CD4-positive, alpha-beta T cell (primary cell): Measurements from ENCODE around the gene FAM163B. TPM values are rescaled to one million over a fixed set of nuclear protein-coding genes. Genes with fewer than 3 reads are reported as not detected.

Source experiments
- ATAC-seq: fragments of 200-7000 bp; cut with Tn5 transposase; one replicate; pipeline ENCODE4 v1.10.0; 2022; ENCODE audit warnings: mild to moderate bottlenecking; ENCODE audit not compliant: poor library complexity
- CTCF ChIA-PET: fragments of 350-600 bp; sonication (Branson Sonifier 250); formaldehyde crosslinking; loops from one replicate; lab custom pipeline; 2021; ENCODE audit warnings: antibody characterized with exemption, inconsistent platforms; lab: Charles Lee
- POLR2A ChIA-PET: fragments of 350-600 bp; sonication (Branson Sonifier 250); formaldehyde crosslinking; loops from one replicate; lab custom pipeline; 2021; ENCODE audit warnings: antibody characterized with exemption, inconsistent platforms; lab: Charles Lee
- DNase-seq, 14 experiments: peaks; one replicate each; pipeline ENCODE4 v3.0.0-alpha.2; 2013 to 2020; ENCODE audit warnings: mixed read lengths in 2 of 14
- H3K27ac ChIP-seq, 2 donors: one replicate each; pipeline versions ENCODE4 v1.5.1 to v1.7.0; 2013; ENCODE audit warnings: low read length in 2 of 2, low read depth in 1 of 2, mild to moderate bottlenecking in 1 of 2
- H3K27me3 ChIP-seq, 2 experiments: 1 replicate in 1 of 2; 2 replicates in 1 of 2; pipeline versions ENCODE4 v1.6.1 to v1.7.0; 2013; ENCODE audit warnings: low read length in 2 of 2, control low read depth in 1 of 2, mild to moderate bottlenecking in 1 of 2, moderate library complexity in 1 of 2; ENCODE audit not compliant: insufficient read depth in 2 of 2, control insufficient read depth in 1 of 2
- H3K36me3 ChIP-seq: one replicate; pipeline ENCODE4 v1.6.1; 2013; ENCODE audit warnings: low read length, control low read depth; ENCODE audit not compliant: insufficient read depth
- H3K4me1 ChIP-seq: one replicate; pipeline ENCODE4 v1.6.1; 2013; ENCODE audit warnings: low read length, control low read depth; ENCODE audit not compliant: insufficient read depth
- H3K4me3 ChIP-seq: one replicate; pipeline ENCODE4 v1.5.1; 2013; ENCODE audit warnings: mild to moderate bottlenecking, low read length, moderate library complexity
- H3K9me3 ChIP-seq, 2 experiments: 1 replicate in 1 of 2; 2 replicates in 1 of 2; pipeline versions ENCODE4 v1.6.1 to v1.7.0; 2013; ENCODE audit warnings: low read length in 2 of 2, mild to moderate bottlenecking in 2 of 2, control low read depth in 1 of 2, moderate library complexity in 1 of 2; ENCODE audit not compliant: control insufficient read depth in 1 of 2, insufficient read depth in 1 of 2
- H3K27ac Mint-ChIP-seq: one replicate; pipeline ENCODE4 v1.8.0; 2020; ENCODE audit warnings: mixed read lengths
- H3K27me3 Mint-ChIP-seq: one replicate; pipeline ENCODE4 v1.8.0; 2021; ENCODE audit warnings: mixed read lengths
- H3K36me3 Mint-ChIP-seq: one replicate; pipeline ENCODE4 v1.8.0; 2021; ENCODE audit warnings: low read depth, mixed read lengths
- H3K4me1 Mint-ChIP-seq: one replicate; pipeline ENCODE4 v1.8.0; 2021; ENCODE audit warnings: low read depth, mixed read lengths
- H3K4me3 Mint-ChIP-seq: one replicate; pipeline ENCODE4 v1.8.0; 2020; ENCODE audit warnings: mild to moderate bottlenecking, mixed read lengths
- H3K9me3 Mint-ChIP-seq: one replicate; pipeline ENCODE4 v1.8.0; 2020; ENCODE audit warnings: mixed read lengths
- CTCF ChIP-seq: fragments of 200-600 bp; IDR thresholded peaks from one replicate; pipeline ENCODE4 v1.8.0; 2022; ENCODE audit warnings: antibody characterized with exemption, mild to moderate bottlenecking
- intact Hi-C, 2 experiments: fragments of 100-400 bp; cut with DNase I in 1 of 2; cut with micrococcal nuclease in 1 of 2; formaldehyde crosslinking; loops; one replicate each; pipeline versions ENCODE4 v1.15.1 to v1.9.0; 2023 to 2025; cut with DNase I, micrococcal nuclease
- total RNA-seq, 174 experiments: library from RNA in 2 of 174; stranded (reverse) in 2 of 174; gene quantifications; one replicate each; pipeline ENCODE4 v1.2.3 and lab custom pipeline; 2021 to 2026

FAM163B gene
- total RNA-seq, 2 experiments from 2014 or later = not detected

- no peak for DNase-seq
- Histone ChIP-seq H3K27ac (no peak overlapping the region), H3K27me3 (no peaks in the 10 kb centered on the region), H3K4me3 (no peak overlapping the region), H3K4me1 (peaks cover under 1% of the 10 kb centered on the region), H3K9me3 (peaks cover 14 to 32% of the 10 kb centered on the region in 2 experiments), H3K36me3 (no peaks in the 10 kb centered on the region)
- Mint-ChIP-seq H3K4me3 (no peak overlapping the region), H3K27ac (no peak overlapping the region), H3K27me3 (no peaks in the 10 kb centered on the region), H3K4me1 (peaks cover 4% of the 10 kb centered on the region), H3K9me3 (peaks cover 9% of the 10 kb centered on the region), H3K36me3 (no peaks in the 10 kb centered on the region)
- ATAC-seq = no peak
- intact Hi-C loops = loop anchor here (5.0 kb wide), 2 partner anchors 118 to 128 kb away; no protein-coding TSS in a partner anchor
- CTCF ChIA-PET = no interaction called here
- POLR2A ChIA-PET = no interaction called here
- no peak for TF ChIP-seq CTCF
These were observed 9.6 kb downstream of the FAM163B start for GRCh38 chr9:133599470-133600173.

- Mint-ChIP-seq H3K27ac (no peak overlapping the region), H3K36me3 (no peaks in the 10 kb centered on the region), H3K27me3 (no peaks in the 10 kb centered on the region), H3K4me1 (peaks cover under 1% of the 10 kb centered on the region), H3K4me3 (no peak overlapping the region), H3K9me3 (peaks cover 9% of the 10 kb centered on the region)
- H3K4me3 ChIP-seq = no peak overlapping the region
- no peak overlapping the region for H3K27ac ChIP-seq
- H3K27me3 ChIP-seq = no peaks in the 10 kb centered on the region
- TF ChIP-seq CTCF = no peak
- ChIA-PET CTCF (no interaction called here), POLR2A (no interaction called here)
- no peaks in the 10 kb centered on the region for H3K4me1 ChIP-seq
- no peak for DNase-seq
- no peak for ATAC-seq
- peaks cover 14 to 32% of the 10 kb centered on the region in 2 experiments for H3K9me3 ChIP-seq
- no peaks in the 10 kb centered on the region for H3K36me3 ChIP-seq
- intact Hi-C loops = no loop called here
These were observed 10.2 kb downstream of the FAM163B start for GRCh38 chr9:133598978-133599377.

- Mint-ChIP-seq H3K27me3 (no peaks in the 10 kb centered on the region), H3K4me3 (no peak overlapping the region), H3K9me3 (peaks cover 9% of the 10 kb centered on the region), H3K4me1 (no peaks in the 10 kb centered on the region), H3K36me3 (no peaks in the 10 kb centered on the region), H3K27ac (no peak overlapping the region)
- Histone ChIP-seq H3K4me1 (no peaks in the 10 kb centered on the region), H3K36me3 (no peaks in the 10 kb centered on the region), H3K4me3 (no peak overlapping the region), H3K9me3 (peaks cover 14 to 32% of the 10 kb centered on the region in 2 experiments), H3K27ac (no peak overlapping the region), H3K27me3 (no peaks in the 10 kb centered on the region)
- CTCF ChIA-PET = no interaction called here
- ATAC-seq = no peak
- intact Hi-C loops = no loop called here
- DNase-seq = no peak
- POLR2A ChIA-PET = no interaction called here
- TF ChIP-seq CTCF = no peak
These were observed 11.8 kb downstream of the FAM163B start for GRCh38 chr9:133597316-133597957.
